Lung (tissue), 12 donors: ENCODE measurements around the gene UCP1. TPM values are rescaled to one million over a fixed set of nuclear protein-coding genes. Genes with fewer than 3 reads are reported as not detected.

Source experiments
- ATAC-seq: fragments of 200-7000 bp; cut with Tn5 transposase; one replicate; pipeline ENCODE4 v1.9.1; 2020; ENCODE audit warnings: moderate number of reproducible peaks; ENCODE audit not compliant: insufficient read depth, low FRiP score
- DNase-seq, 3 donors: peaks; one replicate each; pipeline ENCODE4 v3.0.0-alpha.2; 2013 to 2017
- H3K27ac ChIP-seq, 2 donors: one replicate each; pipeline ENCODE4 v1.5.1; 2013; ENCODE audit warnings: mild to moderate bottlenecking in 2 of 2, moderate library complexity in 2 of 2, control low read depth in 1 of 2, inconsistent platforms in 1 of 2, low read depth in 1 of 2, low read length in 1 of 2
- H3K27me3 ChIP-seq, 3 donors: one replicate each; pipeline ENCODE4 v1.5.1; 2013; ENCODE audit warnings: low read length in 2 of 3; ENCODE audit not compliant: control insufficient read depth in 3 of 3, insufficient read depth in 3 of 3
- H3K36me3 ChIP-seq, 4 donors: one replicate each; pipeline ENCODE4 v1.5.1; 2013; ENCODE audit warnings: low read length in 4 of 4, mild to moderate bottlenecking in 1 of 4, moderate library complexity in 1 of 4; ENCODE audit not compliant: control insufficient read depth in 4 of 4, insufficient read depth in 4 of 4
- H3K4me1 ChIP-seq, 5 donors: one replicate each; pipeline ENCODE4 v1.5.1; 2013; ENCODE audit warnings: low read length in 5 of 5, mild to moderate bottlenecking in 2 of 5, moderate library complexity in 1 of 5; ENCODE audit not compliant: control insufficient read depth in 5 of 5, insufficient read depth in 5 of 5
- H3K4me3 ChIP-seq: one replicate; pipeline ENCODE4 v1.5.1; 2013; ENCODE audit warnings: mild to moderate bottlenecking, control low read depth, moderate library complexity
- H3K9ac ChIP-seq, 2 donors: one replicate each; pipeline ENCODE4 v1.5.1; 2013; ENCODE audit warnings: low read length in 2 of 2, control low read depth in 1 of 2; ENCODE audit not compliant: insufficient read depth in 1 of 2
- H3K9me3 ChIP-seq, 4 donors: one replicate each; pipeline ENCODE4 v1.5.1; 2013; ENCODE audit warnings: low read length in 3 of 4, mild to moderate bottlenecking in 1 of 4, moderate library complexity in 1 of 4; ENCODE audit not compliant: control insufficient read depth in 4 of 4, insufficient read depth in 3 of 4
- WGBS, 2 donors: extraction: QIAGEN DNeasy Blood & Tissue Kit; methylation state at CpG; one replicate each; pipeline ENCODE4 v1.1.7; 2013; 5-methylcytosine and 5-hydroxymethylcytosine counted together
- polyA plus RNA-seq, 2 donors: library from polyadenylated mRNA; stranded (reverse); fragments of 200-250 nt; gene quantifications; one replicate each; pipeline ENCODE4 v1.2.1, GENCODE V29; 2013
- total RNA-seq, 2 donors: library from RNA; depleted of rRNA in 1 of 2; stranded (reverse); fragments of >200 nt in 1 of 2; gene quantifications; one replicate each; pipeline ENCODE4 v1.2.1, GENCODE V29; 2014 to 2021
- TF ChIP-seq, protein P1 (sequence below): IDR thresholded peaks from 2 replicates; pipeline ENCODE4 v1.5.1; 2012; ENCODE audit warnings: mild to moderate bottlenecking; ENCODE audit errors: control extremely low read depth, extremely low read depth
- donor health status: control.
- donor health status: control.
- donor health status: Bipolar disorder and iron deficiency.
- donor health status: healthy.
- donor health status: DM: yes; HTN: yes; CAD: no.

Gene UCP1
- total and polyA plus RNA-seq, 4 donors: 0.03 to 0.40 (median 0.34) TPM; not detected in 1

- WGBS, 2 donors: 91 to 93% methylated on average over 4 of the region's 4 CpGs
- H3K27me3 ChIP-seq: no peaks in the 10 kb centered on the region
- no peak overlapping the region for H3K9ac ChIP-seq
- H3K4me1 ChIP-seq: peaks cover 0 to 2% (median 0%) of the 10 kb centered on the region in 5 donors
- H3K27ac ChIP-seq: no peak overlapping the region
- DNase-seq (no peak), ATAC-seq (no peak)
- TF ChIP-seq, protein P1, sequence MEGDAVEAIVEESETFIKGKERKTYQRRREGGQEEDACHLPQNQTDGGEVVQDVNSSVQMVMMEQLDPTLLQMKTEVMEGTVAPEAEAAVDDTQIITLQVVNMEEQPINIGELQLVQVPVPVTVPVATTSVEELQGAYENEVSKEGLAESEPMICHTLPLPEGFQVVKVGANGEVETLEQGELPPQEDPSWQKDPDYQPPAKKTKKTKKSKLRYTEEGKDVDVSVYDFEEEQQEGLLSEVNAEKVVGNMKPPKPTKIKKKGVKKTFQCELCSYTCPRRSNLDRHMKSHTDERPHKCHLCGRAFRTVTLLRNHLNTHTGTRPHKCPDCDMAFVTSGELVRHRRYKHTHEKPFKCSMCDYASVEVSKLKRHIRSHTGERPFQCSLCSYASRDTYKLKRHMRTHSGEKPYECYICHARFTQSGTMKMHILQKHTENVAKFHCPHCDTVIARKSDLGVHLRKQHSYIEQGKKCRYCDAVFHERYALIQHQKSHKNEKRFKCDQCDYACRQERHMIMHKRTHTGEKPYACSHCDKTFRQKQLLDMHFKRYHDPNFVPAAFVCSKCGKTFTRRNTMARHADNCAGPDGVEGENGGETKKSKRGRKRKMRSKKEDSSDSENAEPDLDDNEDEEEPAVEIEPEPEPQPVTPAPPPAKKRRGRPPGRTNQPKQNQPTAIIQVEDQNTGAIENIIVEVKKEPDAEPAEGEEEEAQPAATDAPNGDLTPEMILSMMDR: no peak
- no peak overlapping the region for H3K4me3 ChIP-seq
- no peaks in the 10 kb centered on the region for H3K9me3 ChIP-seq
- H3K36me3 ChIP-seq: peaks cover 3 to 21% (median 13%) of the 10 kb centered on the region in 4 donors
Observed at GRCh38 chr4:140533951-140534480, 34.7 kb downstream of the UCP1 start.

DNA sequence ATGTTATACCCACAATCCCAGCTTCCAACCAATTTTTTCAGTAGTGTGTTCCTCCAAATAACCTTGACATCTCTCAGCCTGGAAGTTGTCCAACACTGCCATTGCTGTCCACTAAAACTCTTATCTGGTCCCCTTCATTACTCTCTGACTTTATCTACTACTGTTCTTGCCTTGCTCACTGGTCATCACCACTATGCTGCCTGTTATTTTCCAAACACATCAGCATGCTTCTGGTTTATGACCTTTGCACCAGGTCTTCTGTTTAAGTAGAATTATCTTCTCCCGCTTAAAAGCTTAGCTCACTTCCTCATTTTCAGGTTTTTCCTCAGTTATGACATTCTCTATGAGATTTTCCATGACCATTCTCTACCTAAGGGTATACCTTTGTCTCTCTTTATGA lies 39.3 kb downstream of the UCP1 start:
- H3K36me3 ChIP-seq: peaks cover 0 to 12% (median 7%) of the 10 kb centered on the region in 4 donors
- ATAC-seq (no peak), DNase-seq (no peak)
- TF ChIP-seq, protein P1: no peak
- H3K9me3 ChIP-seq: no peaks in the 10 kb centered on the region
- H3K9ac ChIP-seq: no peak overlapping the region
- H3K27me3 ChIP-seq: no peaks in the 10 kb centered on the region
- WGBS, 2 donors: 81 to 84% methylated on average over 1 of the region's 1 CpG
- no peak overlapping the region for H3K4me3 ChIP-seq
- H3K4me1 ChIP-seq: peaks cover 0 to 10% (median 0%) of the 10 kb centered on the region in 5 donors
- peak overlapping the region in 1 of 2 donors; percentile 49 for H3K27ac ChIP-seq

DNA sequence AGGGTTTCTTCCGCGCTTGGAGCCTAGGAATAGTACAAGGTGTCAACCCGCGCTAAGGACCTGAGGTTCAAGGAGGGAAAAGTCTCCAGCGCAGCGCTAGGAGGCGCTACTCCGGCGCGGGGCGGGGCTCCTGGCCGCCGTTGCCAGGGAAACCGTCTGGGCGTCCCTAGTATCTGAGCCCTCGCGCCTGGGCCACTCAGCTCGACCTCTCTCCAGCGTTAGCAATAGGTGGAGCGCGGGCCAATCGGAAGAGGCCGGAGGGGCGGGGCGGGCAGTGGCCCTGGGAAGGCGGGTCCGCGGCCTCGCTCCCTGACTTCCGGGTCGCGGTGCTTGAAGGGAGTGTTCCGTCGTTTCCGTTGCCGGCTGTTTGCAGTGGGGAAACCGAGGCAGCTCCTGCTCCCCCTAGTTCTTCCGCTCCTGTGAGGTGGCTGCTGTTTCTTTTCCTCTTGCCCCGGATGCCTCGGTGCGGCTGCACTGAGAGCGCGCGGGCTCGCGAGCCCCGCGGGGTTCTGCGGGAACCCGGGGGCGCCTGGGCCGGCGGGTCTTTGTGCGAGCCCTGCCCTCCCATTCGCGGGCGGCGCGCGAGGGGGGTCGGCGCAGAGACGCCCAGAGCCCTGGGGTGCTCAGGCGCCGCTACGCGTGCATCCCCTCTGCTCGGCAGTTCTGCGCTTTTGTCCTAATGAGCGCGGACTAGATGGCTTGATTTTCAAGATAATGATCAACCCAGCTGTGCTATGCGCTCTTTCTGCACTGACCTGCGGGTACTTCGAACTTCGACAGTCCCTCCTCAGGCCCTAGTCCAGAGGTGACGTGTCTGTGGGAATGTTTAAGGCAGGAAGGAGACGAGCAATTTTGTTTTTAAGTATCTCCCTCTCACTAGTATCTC lies 44.7 kb downstream of the UCP1 start, which contains the start of gene ELMOD2:
Gene ELMOD2, plus strand, starts transcription at position 312 of the 886 bp plus-strand sequence. CDS start 1,261 bp downstream, outside the sequence.
- no peaks in the 10 kb centered on the region for H3K27me3 ChIP-seq
- peak within 1 kb of the TSS; percentile 84 for H3K4me3 ChIP-seq
- H3K9me3 ChIP-seq: no peaks in the 10 kb centered on the region
- ATAC-seq (peak; percentile 99), DNase-seq (peak; percentile 98 to 99 (median 99))
- peak within 1 kb of the TSS in 1 of 2 donors; percentile 76 for H3K9ac ChIP-seq
- TF ChIP-seq, protein P1: peak; percentile 80
- peak within 1 kb of the TSS; percentile 91 to 93 for H3K27ac ChIP-seq
- 0 to 1% methylated on average over 67 to 77 of the region's 77 CpGs for WGBS, 2 donors
- peaks cover 0 to 19% (median 2%) of the 10 kb centered on the region in 5 donors for H3K4me1 ChIP-seq
- H3K36me3 ChIP-seq: peaks cover 0 to 7% (median 5%) of the 10 kb centered on the region in 4 donors
